ENCODE measurements around the gene CTNNBIP1. TPM values are rescaled to one million over a fixed set of nuclear protein-coding genes. Genes with fewer than 3 reads are reported as not detected.
A peak's percentile ranks its signal among the peaks of the same experiment; 100 is the strongest.

The CTNNBIP1 gene
- total and polyA plus RNA-seq, 4 donors = 6.7 to 10.6 (median 9.6) TPM

GRCh38 chr1:9840176-9840575, 69.9 kb downstream of the CTNNBIP1 start:
- Histone ChIP-seq H3K36me3 (ENCODE audit: control insufficient read depth in 4 of 4, insufficient read depth in 3 of 4, low read depth in 1 of 4, low read length in 3 of 4) (no peaks in the 10 kb centered on the region), H3K27me3 (ENCODE audit: control insufficient read depth in 4 of 4, insufficient read depth in 4 of 4, low read length in 3 of 4) (no peaks in the 10 kb centered on the region), H3K27ac (ENCODE audit: low read depth in 1 of 2, low read length in 2 of 2) (no peak overlapping the region), H3K4me1 (ENCODE audit: control insufficient read depth in 4 of 4, insufficient read depth in 4 of 4, low read length in 3 of 4) (peaks cover 0 to 3% (median 0%) of the 10 kb centered on the region in 4 donors), H3K9ac (ENCODE audit: low read depth in 1 of 2, low read length in 2 of 2) (no peak overlapping the region), H3K4me3 (ENCODE audit: low read depth in 1 of 3, low read length in 3 of 3) (no peak overlapping the region), H3K9me3 (ENCODE audit: control insufficient read depth in 4 of 4, low read length in 3 of 4) (no peaks in the 10 kb centered on the region)
- DNase-seq (ENCODE audit: low spot score) = no peak
- 67% methylated on average over 3 of the region's 3 CpGs for WGBS
- no peak for TF ChIP-seq YY1 (IDR thresholded peaks at IDR 0.05)
- no peak for TF ChIP-seq FOXA2 (IDR thresholded peaks at IDR 0.05)
- TF ChIP-seq RAD21 (IDR thresholded peaks at IDR 0.05) = no peak
- TF ChIP-seq EGR1 (IDR thresholded peaks at IDR 0.05; ENCODE audit: low read depth in 2 of 2) = no peak

GRCh38 chr1:9838946-9839345, 71.1 kb downstream of the CTNNBIP1 start:
- DNase-seq (ENCODE audit: low spot score) = peak; percentile 24
- no peak overlapping the region for H3K9ac ChIP-seq (ENCODE audit: low read depth in 1 of 2, low read length in 2 of 2)

More at GRCh38 chr1:9838946-9839345, 71.1 kb downstream of the CTNNBIP1 start:
- Histone ChIP-seq H3K9me3 (ENCODE audit: control insufficient read depth in 4 of 4, low read length in 3 of 4) (no peaks in the 10 kb centered on the region), H3K4me3 (ENCODE audit: low read depth in 1 of 3, low read length in 3 of 3) (no peak overlapping the region), H3K27me3 (ENCODE audit: control insufficient read depth in 4 of 4, insufficient read depth in 4 of 4, low read length in 3 of 4) (no peaks in the 10 kb centered on the region), H3K36me3 (ENCODE audit: control insufficient read depth in 4 of 4, insufficient read depth in 3 of 4, low read depth in 1 of 4, low read length in 3 of 4) (no peaks in the 10 kb centered on the region), H3K27ac (ENCODE audit: low read depth in 1 of 2, low read length in 2 of 2) (no peak overlapping the region), H3K4me1 (ENCODE audit: control insufficient read depth in 4 of 4, insufficient read depth in 4 of 4, low read length in 3 of 4) (peaks cover 0 to 4% (median 0%) of the 10 kb centered on the region in 4 donors)
- WGBS = 83% methylated on average over 10 of the region's 10 CpGs
- no peak for TF ChIP-seq ZBTB33 (IDR thresholded peaks at IDR 0.05)
- no peak for TF ChIP-seq YY1 (IDR thresholded peaks at IDR 0.05)
- no peak for TF ChIP-seq RXRA (IDR thresholded peaks at IDR 0.05)
- TF ChIP-seq JUND (IDR thresholded peaks at IDR 0.05) = no peak
- no peak for TF ChIP-seq REST (IDR thresholded peaks at IDR 0.05)
- TF ChIP-seq EGR1 (IDR thresholded peaks at IDR 0.05; ENCODE audit: low read depth in 2 of 2) = no peak
- no peak for TF ChIP-seq RAD21 (IDR thresholded peaks at IDR 0.05)
- TF ChIP-seq FOXA2 (IDR thresholded peaks at IDR 0.05) = no peak
- TF ChIP-seq CTCF (IDR thresholded peaks at IDR 0.05; ENCODE audit: low read depth, low read length, missing input control) = no peak
- no peak for TF ChIP-seq HNF4A (conservative IDR thresholded peaks at IDR 0.05)
- TF ChIP-seq SP1 (IDR thresholded peaks at IDR 0.05) = no peak
- TF ChIP-seq GABPA (IDR thresholded peaks at IDR 0.05 in 1 of 2, conservative IDR thresholded peaks at IDR 0.05 in 1 of 2) = no peak
- no peak for TF ChIP-seq ATF3 (IDR thresholded peaks at IDR 0.05)
- no peak for TF ChIP-seq TAF1 (conservative IDR thresholded peaks at IDR 0.05)
- no peak for TF ChIP-seq FOXA1 (IDR thresholded peaks at IDR 0.05)
- TF ChIP-seq NR2F2 (IDR thresholded peaks at IDR 0.05) = no peak
- TF ChIP-seq HNF4G (IDR thresholded peaks at IDR 0.05) = no peak
- no peak for TF ChIP-seq MAX (IDR thresholded peaks at IDR 0.05)

Data from liver (tissue), 9 donors.